GM23338 (cell line): ENCODE results near the gene ATXN7L3.

Experiments used
- CTCF ChIP-seq, 2 experiments: fragments of 200-600 bp in 1 of 2; sonication (generic) in 1 of 2; conservative IDR thresholded peaks; 2 replicates each; pipeline versions ENCODE4 v1.5.1 to v1.6.1; 2016 to 2017; ENCODE audit warnings: antibody characterized with exemption in 2 of 2, low read depth in 2 of 2, mild to moderate bottlenecking in 2 of 2, moderate library complexity in 1 of 2
- ETS1 ChIP-seq: IDR thresholded peaks from 2 replicates; pipeline ENCODE4 v1.6.1; 2016; ENCODE audit warnings: antibody characterized with exemption
- EZH2 ChIP-seq: fragments of 200-600 bp; sonication (generic); IDR thresholded peaks from one replicate; pipeline ENCODE4 v1.8.0; 2017; ENCODE audit warnings: antibody characterized with exemption, mild to moderate bottlenecking, low read depth; ENCODE audit not compliant: unreplicated experiment
- EZH2phosphoT487 ChIP-seq: fragments of 200-600 bp; sonication (generic); IDR thresholded peaks from one replicate; pipeline ENCODE4 v1.8.1; 2018; ENCODE audit warnings: antibody characterized with exemption; ENCODE audit not compliant: unreplicated experiment
- JUNB ChIP-seq: IDR thresholded peaks from one replicate; pipeline ENCODE4 v1.6.1; 2016; ENCODE audit warnings: antibody characterized with exemption; ENCODE audit not compliant: unreplicated experiment
- NANOG ChIP-seq: IDR thresholded peaks from 2 replicates; pipeline ENCODE4 v1.6.1; 2016; ENCODE audit warnings: antibody characterized with exemption, borderline replicate concordance
- POLR2AphosphoS5 ChIP-seq: IDR thresholded peaks from 2 replicates; pipeline ENCODE4 v1.6.1; 2016; ENCODE audit warnings: antibody characterized with exemption, low read depth
- REST ChIP-seq: IDR thresholded peaks from one replicate; pipeline ENCODE4 v1.6.1; 2018; ENCODE audit warnings: antibody characterized with exemption; ENCODE audit not compliant: unreplicated experiment
- ZNF462 ChIP-seq: fragments of 250-450 bp; sonication (Bioruptor Pico); IDR thresholded peaks from 2 replicates; pipeline ENCODE4 v1.5.0; 2020; ENCODE audit warnings: mild to moderate bottlenecking, moderate library complexity

- TF ChIP-seq CTCF (conservative IDR thresholded peaks at IDR 0.05; ENCODE audit: low read depth in 2 of 2) (no peak), POLR2AphosphoS5 (peak; percentile 66), REST (no peak), EZH2 (no peak), ETS1 (no peak), JUNB (no peak), ZNF462 (CRISPR knock-in tag) (no peak), EZH2phosphoT487 (no peak), NANOG (no peak)
Observed at GRCh38 chr17:44187131-44187899, 12.4 kb downstream of the ATXN7L3 start.
